ENCODE measurements around the gene MBD2.
"Not testable (repeated sequence)": the region's sequence is repeated elsewhere in the genome, so short reads cannot be mapped to it uniquely, and the experiment has no call there.

MBD2 gene

GRCh38 chr18:54233228-54233625, 8.8 kb upstream of the MBD2 start:
- H3K27me3 ChIP-seq (ENCODE audit: control insufficient read depth, insufficient read depth, low read length): no peaks in the 10 kb centered on the region
- H3K9ac ChIP-seq (ENCODE audit: low read depth, low read length): no peak overlapping the region
- no peak overlapping the region for H3K4me3 ChIP-seq (ENCODE audit: low read depth, low read length)
- no peaks in the 10 kb centered on the region for H3K36me3 ChIP-seq (ENCODE audit: control insufficient read depth, insufficient read depth, low read length)
- H3K9me3 ChIP-seq (ENCODE audit: control insufficient read depth, insufficient read depth, low read length): no peaks in the 10 kb centered on the region
- no peaks in the 10 kb centered on the region for H3K4me1 ChIP-seq (ENCODE audit: control insufficient read depth, insufficient read depth, low read length)

- H3K9me3 ChIP-seq (ENCODE audit: control insufficient read depth, insufficient read depth, low read length): no peaks in the 10 kb centered on the region
- H3K9ac ChIP-seq (ENCODE audit: low read depth, low read length): no peak overlapping the region
- no peaks in the 10 kb centered on the region for H3K36me3 ChIP-seq (ENCODE audit: control insufficient read depth, insufficient read depth, low read length)
- H3K4me3 ChIP-seq (ENCODE audit: low read depth, low read length): no peak overlapping the region
- H3K27me3 ChIP-seq (ENCODE audit: control insufficient read depth, insufficient read depth, low read length): no peaks in the 10 kb centered on the region
- H3K4me1 ChIP-seq (ENCODE audit: control insufficient read depth, insufficient read depth, low read length): no peaks in the 10 kb centered on the region
Observed at GRCh38 chr18:54232485-54233227, 8.2 kb upstream of the MBD2 start.

DNA sequence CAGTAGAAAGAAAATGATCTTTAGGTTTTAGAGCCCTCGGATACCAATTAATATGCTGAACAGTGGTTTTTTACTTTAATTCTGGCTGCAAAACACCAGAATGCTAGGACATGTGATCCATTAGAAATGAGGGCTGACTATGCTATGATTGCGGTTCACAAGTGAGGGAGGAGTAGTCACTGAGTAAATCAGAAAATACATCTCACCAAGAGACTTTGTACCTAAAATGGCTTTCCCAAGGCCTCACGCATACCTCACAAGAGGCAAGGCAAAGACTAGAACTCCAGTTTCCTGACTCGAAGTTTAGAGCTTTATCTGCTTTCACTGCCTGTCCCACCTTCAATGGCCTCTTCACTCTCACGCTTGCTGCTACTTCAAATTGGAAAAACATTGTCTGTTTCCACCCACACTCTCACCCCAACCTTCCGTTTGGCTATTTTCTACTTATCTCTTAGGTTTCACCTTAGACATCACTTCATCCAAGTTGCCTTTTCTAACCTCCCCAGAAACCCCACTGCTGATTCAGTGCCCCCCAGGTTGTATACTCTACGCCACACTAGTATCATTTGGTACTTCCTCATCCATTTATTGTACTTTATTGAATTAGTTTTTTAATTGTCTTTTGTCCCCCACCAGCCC, 5.1 kb upstream of the MBD2 start:
- Histone ChIP-seq H3K9me3 (ENCODE audit: control insufficient read depth, insufficient read depth, low read length) (no peaks in the 10 kb centered on the region), H3K4me1 (ENCODE audit: control insufficient read depth, insufficient read depth, low read length) (peaks cover 3% of the 10 kb centered on the region), H3K36me3 (ENCODE audit: control insufficient read depth, insufficient read depth, low read length) (no peaks in the 10 kb centered on the region), H3K27me3 (ENCODE audit: control insufficient read depth, insufficient read depth, low read length) (no peaks in the 10 kb centered on the region), H3K9ac (ENCODE audit: low read depth, low read length) (no peak overlapping the region), H3K4me3 (ENCODE audit: low read depth, low read length) (no peak overlapping the region)

- Histone ChIP-seq H3K27me3 (ENCODE audit: control insufficient read depth, insufficient read depth, low read length) (no peaks in the 10 kb centered on the region), H3K9ac (ENCODE audit: low read depth, low read length) (no peak overlapping the region), H3K9me3 (ENCODE audit: control insufficient read depth, insufficient read depth, low read length) (no peaks in the 10 kb centered on the region), H3K4me3 (ENCODE audit: low read depth, low read length) (no peak overlapping the region), H3K4me1 (ENCODE audit: control insufficient read depth, insufficient read depth, low read length) (peaks cover 3% of the 10 kb centered on the region), H3K36me3 (ENCODE audit: control insufficient read depth, insufficient read depth, low read length) (no peaks in the 10 kb centered on the region)
Observed at GRCh38 chr18:54228364-54228763, 3.9 kb upstream of the MBD2 start.

DNA sequence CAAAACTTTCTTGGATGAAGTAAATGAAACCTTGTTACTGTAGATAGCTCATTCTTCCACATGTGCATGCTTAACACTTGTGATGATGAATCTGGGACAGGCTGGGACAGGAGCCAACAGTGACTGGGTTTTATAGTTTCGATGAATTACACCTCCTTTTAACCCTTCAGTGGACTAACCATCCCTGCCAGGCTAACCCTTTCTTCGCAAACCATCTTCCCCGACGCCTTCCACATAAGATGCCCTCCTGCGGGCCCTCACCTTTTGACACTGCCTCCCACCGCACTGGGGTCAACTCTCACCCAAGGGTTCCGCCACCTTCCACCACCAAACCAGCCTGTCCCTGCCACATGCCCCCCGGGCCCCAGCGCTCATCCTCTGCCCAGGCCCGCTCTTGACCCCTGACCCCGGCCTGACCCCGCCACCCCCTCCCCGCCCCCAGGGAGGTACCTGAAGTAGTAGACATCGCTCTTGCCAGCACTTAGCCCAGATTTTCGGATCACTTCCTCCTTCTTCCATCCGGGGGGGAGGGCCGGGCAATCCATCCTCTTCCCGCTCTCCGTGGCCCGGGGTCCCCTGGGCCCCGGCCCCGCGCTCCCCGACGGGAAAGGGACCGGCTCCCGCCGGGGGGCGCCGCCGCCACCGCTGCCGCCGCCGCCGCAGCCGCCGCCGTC, 764 bp downstream of the MBD2 start:
- peak overlapping the region; percentile 76 for H3K4me3 ChIP-seq (ENCODE audit: low read depth, low read length)
- H3K9ac ChIP-seq (ENCODE audit: low read depth, low read length): no peak overlapping the region
- no peaks in the 10 kb centered on the region for H3K36me3 ChIP-seq (ENCODE audit: control insufficient read depth, insufficient read depth, low read length)
- no peaks in the 10 kb centered on the region for H3K27me3 ChIP-seq (ENCODE audit: control insufficient read depth, insufficient read depth, low read length)
- H3K4me1 ChIP-seq (ENCODE audit: control insufficient read depth, insufficient read depth, low read length): peaks cover 11% of the 10 kb centered on the region
- H3K9me3 ChIP-seq (ENCODE audit: control insufficient read depth, insufficient read depth, low read length): no peaks in the 10 kb centered on the region

DNA sequence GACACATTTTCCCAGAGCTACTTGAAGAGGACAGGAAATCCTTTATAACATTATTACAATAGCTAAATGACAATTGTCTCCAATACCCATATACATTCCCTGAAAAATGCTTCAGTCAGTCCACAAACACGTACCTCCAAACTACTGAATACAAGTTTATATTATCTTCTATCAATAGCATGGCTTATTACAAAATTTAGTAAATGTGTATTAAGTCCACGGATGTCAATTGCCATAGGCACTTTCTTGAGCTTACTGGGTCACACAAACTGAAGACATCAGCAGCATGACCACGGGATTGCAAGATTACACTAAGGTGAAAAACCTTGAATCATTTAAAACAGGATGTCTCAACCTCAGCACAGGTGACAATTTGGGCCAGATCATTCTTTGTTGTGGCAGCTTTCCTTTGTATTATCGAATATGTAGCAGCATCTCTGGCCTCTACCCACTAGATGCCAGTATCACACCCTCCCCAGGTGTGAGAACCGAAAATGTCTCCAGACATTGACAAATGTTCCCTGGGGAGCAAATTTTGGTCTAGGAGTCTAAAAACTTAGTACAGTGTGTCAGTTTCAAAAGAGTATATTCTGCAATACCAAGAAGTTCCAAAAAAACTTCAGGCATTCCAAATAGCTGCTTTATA, 1.4 kb downstream of the MBD2 start:
- Histone ChIP-seq H3K4me1 (ENCODE audit: control insufficient read depth, insufficient read depth, low read length) (peaks cover 11% of the 10 kb centered on the region), H3K9ac (ENCODE audit: low read depth, low read length) (no peak overlapping the region)

DNA sequence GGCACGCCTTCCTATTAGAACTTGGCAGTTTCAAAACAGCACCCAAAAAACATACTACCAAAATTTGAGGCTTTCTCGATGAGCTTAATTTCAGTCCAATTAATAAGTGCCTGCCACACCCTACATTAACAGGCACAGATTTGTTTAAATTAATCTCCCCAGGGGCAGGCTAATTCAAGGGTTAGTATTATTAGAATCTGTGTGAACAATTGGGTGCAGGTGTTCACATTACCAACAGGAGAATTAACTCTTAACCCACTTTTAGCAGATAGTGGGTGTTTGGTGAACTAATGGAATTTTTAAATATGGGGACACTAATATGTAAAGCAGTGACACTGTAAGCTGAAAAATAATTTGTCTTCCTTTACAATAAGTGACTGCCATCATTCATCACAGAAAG, 4.1 kb downstream of the MBD2 start:
- no peaks in the 10 kb centered on the region for H3K9me3 ChIP-seq (ENCODE audit: control insufficient read depth, insufficient read depth, low read length)
- no peak overlapping the region for H3K4me3 ChIP-seq (ENCODE audit: low read depth, low read length)
- H3K9ac ChIP-seq (ENCODE audit: low read depth, low read length): no peak overlapping the region
- no peaks in the 10 kb centered on the region for H3K27me3 ChIP-seq (ENCODE audit: control insufficient read depth, insufficient read depth, low read length)
- H3K4me1 ChIP-seq (ENCODE audit: control insufficient read depth, insufficient read depth, low read length): peaks cover 11% of the 10 kb centered on the region
- no peaks in the 10 kb centered on the region for H3K36me3 ChIP-seq (ENCODE audit: control insufficient read depth, insufficient read depth, low read length)

More for the DNA sequence above, 1.4 kb downstream of the MBD2 start:
- Histone ChIP-seq H3K9me3 (ENCODE audit: control insufficient read depth, insufficient read depth, low read length) (no peaks in the 10 kb centered on the region), H3K27me3 (ENCODE audit: control insufficient read depth, insufficient read depth, low read length) (no peaks in the 10 kb centered on the region), H3K4me3 (ENCODE audit: low read depth, low read length) (peak overlapping the region; percentile 76), H3K36me3 (ENCODE audit: control insufficient read depth, insufficient read depth, low read length) (no peaks in the 10 kb centered on the region)

GRCh38 chr18:54218803-54219202, 5.7 kb downstream of the MBD2 start:
- not testable (repeated sequence) for H3K4me1 ChIP-seq (ENCODE audit: control insufficient read depth, insufficient read depth, low read length); H3K4me3 ChIP-seq (ENCODE audit: low read depth, low read length)

DNA sequence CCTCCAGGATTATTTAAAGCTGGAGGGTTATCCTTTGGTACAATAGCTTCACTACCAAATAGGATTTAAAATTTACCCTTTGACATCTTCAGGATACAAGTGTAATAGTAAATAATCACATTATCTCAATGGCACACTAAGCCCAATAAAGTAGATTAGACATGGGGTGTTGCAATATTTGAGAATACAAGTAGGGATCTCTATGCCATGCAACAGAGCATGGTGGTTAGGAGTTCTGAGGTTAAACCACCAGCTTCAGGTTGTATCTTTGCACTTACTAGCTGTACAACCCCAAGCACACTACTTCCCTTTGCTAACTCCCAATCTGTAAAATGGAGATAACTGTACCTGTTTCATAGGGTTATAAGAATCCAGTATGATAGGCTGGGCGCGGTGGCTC, 6.2 kb downstream of the MBD2 start:
- Histone ChIP-seq H3K9me3 (ENCODE audit: control insufficient read depth, insufficient read depth, low read length) (no peaks in the 10 kb centered on the region), H3K36me3 (ENCODE audit: control insufficient read depth, insufficient read depth, low read length) (no peaks in the 10 kb centered on the region), H3K9ac (ENCODE audit: low read depth, low read length) (no peak overlapping the region), H3K4me3 (ENCODE audit: low read depth, low read length) (no peak overlapping the region), H3K27me3 (ENCODE audit: control insufficient read depth, insufficient read depth, low read length) (no peaks in the 10 kb centered on the region), H3K4me1 (ENCODE audit: control insufficient read depth, insufficient read depth, low read length) (peaks cover 7% of the 10 kb centered on the region)

More at GRCh38 chr18:54218803-54219202, 5.7 kb downstream of the MBD2 start:
- not testable (repeated sequence) for H3K27me3 ChIP-seq (ENCODE audit: control insufficient read depth, insufficient read depth, low read length); H3K36me3 ChIP-seq (ENCODE audit: control insufficient read depth, insufficient read depth, low read length); H3K9ac ChIP-seq (ENCODE audit: low read depth, low read length); H3K9me3 ChIP-seq (ENCODE audit: control insufficient read depth, insufficient read depth, low read length)

- H3K9me3 ChIP-seq (ENCODE audit: control insufficient read depth, insufficient read depth, low read length): no peaks in the 10 kb centered on the region
- no peaks in the 10 kb centered on the region for H3K36me3 ChIP-seq (ENCODE audit: control insufficient read depth, insufficient read depth, low read length)
- no peaks in the 10 kb centered on the region for H3K27me3 ChIP-seq (ENCODE audit: control insufficient read depth, insufficient read depth, low read length)
- no peak overlapping the region for H3K9ac ChIP-seq (ENCODE audit: low read depth, low read length)
- peaks cover 2% of the 10 kb centered on the region for H3K4me1 ChIP-seq (ENCODE audit: control insufficient read depth, insufficient read depth, low read length)
- H3K4me3 ChIP-seq (ENCODE audit: low read depth, low read length): no peak overlapping the region
Observed at GRCh38 chr18:54217624-54218023, 6.8 kb downstream of the MBD2 start.

GRCh38 chr18:54215069-54215468, 9.4 kb downstream of the MBD2 start:
- Histone ChIP-seq H3K4me3 (ENCODE audit: low read depth, low read length) (no peak overlapping the region), H3K9ac (ENCODE audit: low read depth, low read length) (no peak overlapping the region), H3K9me3 (ENCODE audit: control insufficient read depth, insufficient read depth, low read length) (no peaks in the 10 kb centered on the region), H3K27me3 (ENCODE audit: control insufficient read depth, insufficient read depth, low read length) (no peaks in the 10 kb centered on the region), H3K4me1 (ENCODE audit: control insufficient read depth, insufficient read depth, low read length) (no peaks in the 10 kb centered on the region), H3K36me3 (ENCODE audit: control insufficient read depth, insufficient read depth, low read length) (no peaks in the 10 kb centered on the region)

Data from iPS-15b (cell line).